Neural progenitor cell (in vitro differentiated cells): ENCODE measurements around the gene RCC2.

Experiments used
- CTCF ChIP-seq: fragments of 200-600 bp; sonication (generic); IDR thresholded peaks from 2 replicates; pipeline ENCODE4 v1.5.1; 2017; ENCODE audit warnings: antibody characterized with exemption, mild to moderate bottlenecking
- EZH2 ChIP-seq: fragments of 200-600 bp; sonication (generic); IDR thresholded peaks from 2 replicates; pipeline ENCODE4 v1.6.1; 2017; ENCODE audit warnings: antibody characterized with exemption, mild to moderate bottlenecking, moderate library complexity
- EZH2phosphoT487 ChIP-seq: fragments of 200-600 bp; sonication (generic); IDR thresholded peaks from 2 replicates; pipeline ENCODE4 v1.6.1; 2017; ENCODE audit warnings: antibody characterized with exemption

DNA sequence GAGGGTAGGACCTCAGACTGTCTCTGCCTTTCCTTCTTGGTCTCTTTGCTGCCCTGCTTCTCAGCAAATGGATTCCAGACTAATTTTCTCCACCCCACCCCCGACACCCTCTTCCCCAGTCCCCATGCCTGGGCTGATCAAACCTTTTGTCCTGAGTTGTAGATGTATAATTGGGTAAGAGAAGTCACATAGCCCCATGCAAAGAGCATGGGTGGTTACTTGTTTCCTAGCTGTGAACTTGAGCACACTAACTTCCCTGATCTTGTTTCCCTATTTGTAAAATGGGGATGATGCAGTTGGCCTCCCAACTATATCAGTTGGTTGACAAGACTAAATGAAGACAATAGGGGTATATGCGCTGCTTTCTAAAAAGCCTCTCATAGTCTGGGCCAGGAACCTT lies 58.3 kb downstream of the RCC2 start:
- TF ChIP-seq CTCF (no peak), EZH2 (no peak), EZH2phosphoT487 (no peak)
